ENCODE measurements around the gene TSACC. TPM values are rescaled to one million over a fixed set of nuclear protein-coding genes. Genes with fewer than 3 reads are reported as not detected.

The TSACC gene
- total and polyA plus RNA-seq, 9 of the 15 experiments (the other 6 are each of a cell fraction or from before 2014, with no cell fraction given), result 0.45 to 7.4 (median 2.6) TPM

DNA sequence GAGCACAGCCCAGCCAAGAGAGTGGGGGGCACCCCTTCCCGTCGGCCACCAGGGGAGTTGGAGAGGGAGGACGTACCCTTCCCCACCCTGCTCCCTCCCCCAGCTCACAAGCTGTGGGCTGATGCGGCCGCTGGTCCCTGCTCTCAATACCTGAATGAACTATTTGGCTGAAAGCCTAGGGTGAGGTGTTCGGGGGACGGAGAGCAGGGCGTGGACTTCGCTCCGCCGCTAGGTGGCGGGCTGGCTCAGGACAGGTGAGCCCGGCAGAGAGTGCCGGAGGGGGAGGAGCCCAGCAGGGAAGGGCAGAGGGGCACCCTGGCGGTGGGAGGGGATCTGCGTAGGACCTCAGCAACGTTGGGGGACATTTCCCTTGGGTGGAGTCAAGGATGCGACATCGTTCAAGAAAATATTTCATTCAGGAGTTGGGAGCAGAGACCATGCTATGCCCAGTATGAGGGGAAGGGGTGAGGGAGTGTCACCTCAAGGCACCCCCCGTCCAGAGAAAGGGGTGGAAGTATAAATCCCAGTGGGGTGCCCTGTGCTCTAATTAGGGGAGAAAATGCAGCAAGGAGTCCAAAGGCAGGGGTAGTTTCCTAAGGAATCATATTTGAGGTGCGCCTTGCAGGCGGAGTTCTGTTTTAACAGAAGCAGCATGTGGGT lies 18.7 kb downstream of the TSACC start:
- 0 out of 2 replicates have a peak overlapping the region, but pooled peaks have one; percentile 22 for H2AFZ ChIP-seq (ENCODE audit: low read depth, low read length)
- H3K27me3 ChIP-seq (ENCODE audit: control insufficient read depth in 2 of 2, insufficient read depth in 2 of 2, low read length in 2 of 2), result peaks cover 20 to 22% of the 10 kb centered on the region in 2 experiments
- peaks cover 0 to 6% of the 10 kb centered on the region in 2 experiments; a peak in 2 of 5 replicates for H3K4me1 ChIP-seq (replicated peaks in 1 of 2; ENCODE audit: control insufficient read depth in 2 of 2, insufficient read depth in 2 of 2, low read length in 2 of 2)
- H3K4me2 ChIP-seq (ENCODE audit: insufficient read depth, low read length), result peak overlapping the region; percentile 52
- peak overlapping the region in 1 of 2 experiments; percentile 80; a peak in 1 of 4 replicates for H3K9ac ChIP-seq (ENCODE audit: insufficient read depth in 1 of 2, low read depth in 2 of 2, low read length in 2 of 2)
- intact Hi-C loops (cut with micrococcal nuclease), result no loop called here
- no peaks in the 10 kb centered on the region for H3K79me2 ChIP-seq (ENCODE audit: control insufficient read depth, insufficient read depth, low read length)
- 11% methylated on average over 17 of the region's 22 CpGs for WGBS (ENCODE audit: insufficient coverage, low coverage, missing lambda C conversion rate)
- FAIRE-seq, result peak; percentile 57
- peak; percentile 98 for ATAC-seq
- H3K27ac ChIP-seq (ENCODE audit: extremely low read depth, low read depth, low read length), result no peak overlapping the region
- BruUV-seq (replicated peaks), result no TSS peak
- H4K20me1 ChIP-seq (replicated peaks; ENCODE audit: control insufficient read depth, insufficient read depth, low read length), result no peaks in the 10 kb centered on the region
- peak; percentile 74 to 89 (median 82) for DNase-seq (ENCODE audit: extremely low read depth in 1 of 4, low spot score in 3 of 4)
- in situ Hi-C loops (cut with MboI), result no loop called here
- no peaks in the 10 kb centered on the region for H3K9me1 ChIP-seq (ENCODE audit: control insufficient read depth, insufficient read depth, low read length)
- POLR2A ChIA-PET, result interaction anchor here (0.5 to 0.9 kb wide), 2 partner anchors 8 to 9 kb away, joined by 3 to 5 read pairs; no protein-coding TSS in a partner anchor
- no peak overlapping the region for H3K4me3 ChIP-seq
- no peaks in the 10 kb centered on the region for H3K9me3 ChIP-seq (replicated peaks; ENCODE audit: control insufficient read depth, insufficient read depth, low read depth, low read length)
- no peaks in the 10 kb centered on the region for H3K36me3 ChIP-seq (ENCODE audit: control insufficient read depth, insufficient read depth, low read length)
- CTCF ChIA-PET (ENCODE audit: low intra/inter-chr PET ratio), result interaction anchor here (2.8 kb wide), 1 partner anchor 88 kb away, joined by 23 read pairs; no protein-coding TSS in a partner anchor
- TF ChIP-seq ZEB2 (IDR thresholded peaks at IDR 0.05) (peak; percentile 73; the same call in 1 of the 2 replicates), MYC (IDR thresholded peaks at IDR 0.05; ENCODE audit: low read depth, low read length) (no peak), MYC (CRISPR knock-in tag; IDR thresholded peaks at IDR 0.05; ENCODE audit: borderline replicate concordance, low read depth) (no peak), HNRNPL (IDR thresholded peaks at IDR 0.05; ENCODE audit: low read depth, low read length) (no peak), STAG1 (CRISPR knock-in tag; IDR thresholded peaks at IDR 0.05; ENCODE audit: borderline replicate concordance) (peak; percentile 71), JUND (IDR thresholded peaks at IDR 0.05; ENCODE audit: borderline replicate concordance, low read depth, low read length) (peak; percentile 25; the same call in 1 of the 2 replicates), JUND (tag; IDR thresholded peaks at IDR 0.05; ENCODE audit: borderline replicate concordance, low read depth, low read length) (no peak; the same call in 2 of the 3 replicates), RB1 (IDR thresholded peaks at IDR 0.05; ENCODE audit: low read depth) (0 out of 2 replicates have a peak, but pooled peaks have one; percentile 50), CHCHD3 (CRISPR knock-in tag; IDR thresholded peaks at IDR 0.05) (no peak)
- TF ChIP-seq, protein P1, sequence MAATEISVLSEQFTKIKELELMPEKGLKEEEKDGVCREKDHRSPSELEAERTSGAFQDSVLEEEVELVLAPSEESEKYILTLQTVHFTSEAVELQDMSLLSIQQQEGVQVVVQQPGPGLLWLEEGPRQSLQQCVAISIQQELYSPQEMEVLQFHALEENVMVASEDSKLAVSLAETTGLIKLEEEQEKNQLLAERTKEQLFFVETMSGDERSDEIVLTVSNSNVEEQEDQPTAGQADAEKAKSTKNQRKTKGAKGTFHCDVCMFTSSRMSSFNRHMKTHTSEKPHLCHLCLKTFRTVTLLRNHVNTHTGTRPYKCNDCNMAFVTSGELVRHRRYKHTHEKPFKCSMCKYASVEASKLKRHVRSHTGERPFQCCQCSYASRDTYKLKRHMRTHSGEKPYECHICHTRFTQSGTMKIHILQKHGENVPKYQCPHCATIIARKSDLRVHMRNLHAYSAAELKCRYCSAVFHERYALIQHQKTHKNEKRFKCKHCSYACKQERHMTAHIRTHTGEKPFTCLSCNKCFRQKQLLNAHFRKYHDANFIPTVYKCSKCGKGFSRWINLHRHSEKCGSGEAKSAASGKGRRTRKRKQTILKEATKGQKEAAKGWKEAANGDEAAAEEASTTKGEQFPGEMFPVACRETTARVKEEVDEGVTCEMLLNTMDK (IDR thresholded peaks at IDR 0.05; ENCODE audit: borderline replicate concordance, insufficient read depth, low read depth, low read length, poor library complexity, severe bottlenecking), result peak; percentile 95
- TF ChIP-seq, protein P2, sequence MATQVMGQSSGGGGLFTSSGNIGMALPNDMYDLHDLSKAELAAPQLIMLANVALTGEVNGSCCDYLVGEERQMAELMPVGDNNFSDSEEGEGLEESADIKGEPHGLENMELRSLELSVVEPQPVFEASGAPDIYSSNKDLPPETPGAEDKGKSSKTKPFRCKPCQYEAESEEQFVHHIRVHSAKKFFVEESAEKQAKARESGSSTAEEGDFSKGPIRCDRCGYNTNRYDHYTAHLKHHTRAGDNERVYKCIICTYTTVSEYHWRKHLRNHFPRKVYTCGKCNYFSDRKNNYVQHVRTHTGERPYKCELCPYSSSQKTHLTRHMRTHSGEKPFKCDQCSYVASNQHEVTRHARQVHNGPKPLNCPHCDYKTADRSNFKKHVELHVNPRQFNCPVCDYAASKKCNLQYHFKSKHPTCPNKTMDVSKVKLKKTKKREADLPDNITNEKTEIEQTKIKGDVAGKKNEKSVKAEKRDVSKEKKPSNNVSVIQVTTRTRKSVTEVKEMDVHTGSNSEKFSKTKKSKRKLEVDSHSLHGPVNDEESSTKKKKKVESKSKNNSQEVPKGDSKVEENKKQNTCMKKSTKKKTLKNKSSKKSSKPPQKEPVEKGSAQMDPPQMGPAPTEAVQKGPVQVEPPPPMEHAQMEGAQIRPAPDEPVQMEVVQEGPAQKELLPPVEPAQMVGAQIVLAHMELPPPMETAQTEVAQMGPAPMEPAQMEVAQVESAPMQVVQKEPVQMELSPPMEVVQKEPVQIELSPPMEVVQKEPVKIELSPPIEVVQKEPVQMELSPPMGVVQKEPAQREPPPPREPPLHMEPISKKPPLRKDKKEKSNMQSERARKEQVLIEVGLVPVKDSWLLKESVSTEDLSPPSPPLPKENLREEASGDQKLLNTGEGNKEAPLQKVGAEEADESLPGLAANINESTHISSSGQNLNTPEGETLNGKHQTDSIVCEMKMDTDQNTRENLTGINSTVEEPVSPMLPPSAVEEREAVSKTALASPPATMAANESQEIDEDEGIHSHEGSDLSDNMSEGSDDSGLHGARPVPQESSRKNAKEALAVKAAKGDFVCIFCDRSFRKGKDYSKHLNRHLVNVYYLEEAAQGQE (IDR thresholded peaks at IDR 0.05; ENCODE audit: borderline replicate concordance), result peak; percentile 48; the same call in 1 of the 2 replicates
- TF ChIP-seq, protein P2 (CRISPR knock-in tag; IDR thresholded peaks at IDR 0.05; ENCODE audit: low read depth), result no peak

Measured in K562 (cell line).